Adrenal gland (tissue), 12 donors: Measurements from ENCODE around the gene SYNJ2. TPM values are rescaled to one million over a fixed set of nuclear protein-coding genes. Genes with fewer than 3 reads are reported as not detected.

Experiments used
- DNase-seq, 7 donors: peaks; one replicate each; pipeline ENCODE4 v3.0.0-alpha.2; 2019 to 2020
- H3K27ac ChIP-seq, 5 donors: fragments of 200-600 bp; sonication (generic) in 4 of 5; 1 replicate in 3 of 5; 2 replicates in 2 of 5; pipeline versions ENCODE4 v1.5.1 to v1.8.0; 2016 to 2020; ENCODE audit warnings: mild to moderate bottlenecking in 1 of 5
- H3K27me3 ChIP-seq: fragments of 200-600 bp; 2 replicates; pipeline ENCODE4 v1.8.0; 2021
- H3K36me3 ChIP-seq, 2 donors: fragments of 200-600 bp; replicated peaks in 1 of 2; 1 replicate in 1 of 2; 2 replicates in 1 of 2; pipeline versions ENCODE4 v1.5.1 to v1.8.0; 2018 to 2022
- H3K4me1 ChIP-seq, 2 donors: fragments of 200-600 bp; replicated peaks in 1 of 2; 1 replicate in 1 of 2; 2 replicates in 1 of 2; pipeline versions ENCODE4 v1.5.1 to v1.8.0; 2018 to 2021
- H3K4me3 ChIP-seq, 4 donors: fragments of 200-600 bp; sonication (generic) in 3 of 4; one replicate each; pipeline ENCODE4 v1.5.1; 2016 to 2018
- H3K9me3 ChIP-seq, 3 donors: fragments of 200-600 bp; sonication (generic) in 1 of 3; replicated peaks in 1 of 3; 1 replicate in 2 of 3; 2 replicates in 1 of 3; pipeline versions ENCODE4 v1.5.1 to v1.8.0; 2016 to 2021
- POLR2A ChIP-seq, 2 donors: fragments of 450-650 bp; IDR thresholded peaks; one replicate each; pipeline ENCODE4 v1.6.1; 2017; ENCODE audit warnings: antibody characterized with exemption in 2 of 2, mild to moderate bottlenecking in 2 of 2, moderate library complexity in 1 of 2
- WGBS, 4 donors: extraction: QIAGEN DNeasy Blood & Tissue Kit in 2 of 4; methylation state at CpG; one replicate each; pipeline versions ENCODE4 v1.1.5 to v1.1.7; 2013 to 2017; 5-methylcytosine and 5-hydroxymethylcytosine counted together
- intact Hi-C, 2 donors: fragments of 100-400 bp; cut with DNase I; formaldehyde crosslinking; loops; one replicate each; pipeline versions ENCODE4 v1.14.1 to v1.15.0; 2022 to 2023
- polyA plus RNA-seq, 3 donors: library from polyadenylated mRNA; stranded (reverse); fragments of 200-250 nt in 2 of 3; fragments of 350-450 nt in 1 of 3; fragmentation: Illumina TruSeq in 1 of 3; extraction: RNeasy Lipid Tissue Mini Kit (QIAGEN cat#74804) in 1 of 3; gene quantifications; one replicate each; pipeline ENCODE4 v1.2.3, GENCODE V29; 2013 to 2014
- total RNA-seq, 9 donors: library from RNA; depleted of rRNA in 4 of 9; stranded (reverse); fragments of >200 nt in 4 of 9; fragments of 120-200 nt in 1 of 9; fragmentation: NEBNext Ultra II Directional in 1 of 9; extraction: Animal tissue kit (Norgen Biotek cat#: 25700) in 1 of 9; gene quantifications; one replicate each; pipeline versions ENCODE4 v1.1.0 to v1.2.4, GENCODE V29; 2013 to 2023
- TF ChIP-seq, protein P1 (sequence below), 6 experiments: fragments of 450-650 bp in 4 of 6; fragments of 200-600 bp in 2 of 6; sonication (generic) in 1 of 6; IDR thresholded peaks; 1 replicate in 5 of 6; 2 replicates in 1 of 6; pipeline versions ENCODE4 v1.5.1 to v1.8.0; 2016 to 2021; ENCODE audit warnings: antibody characterized with exemption in 6 of 6, mild to moderate bottlenecking in 2 of 6, moderate library complexity in 1 of 6
- donor health status: healthy with polysubstance abuse.
- donor health status: Bipolar disorder and iron deficiency.
- donor health status: DM: yes; HTN: yes; CAD: no.
- donor health status: DM: no; HTN: no; CAD: no.
- donor health status: DM: no; HTN: no; CAD: no.
- donor health status: DM: yes; HTN: yes; CAD: no.

The SYNJ2 gene
- total and polyA plus RNA-seq, 12 donors, result 1.6 to 20.5 (median 12.8) TPM

- TF ChIP-seq POLR2A (IDR thresholded peaks at IDR 0.05), result no peak
- TF ChIP-seq, protein P1, sequence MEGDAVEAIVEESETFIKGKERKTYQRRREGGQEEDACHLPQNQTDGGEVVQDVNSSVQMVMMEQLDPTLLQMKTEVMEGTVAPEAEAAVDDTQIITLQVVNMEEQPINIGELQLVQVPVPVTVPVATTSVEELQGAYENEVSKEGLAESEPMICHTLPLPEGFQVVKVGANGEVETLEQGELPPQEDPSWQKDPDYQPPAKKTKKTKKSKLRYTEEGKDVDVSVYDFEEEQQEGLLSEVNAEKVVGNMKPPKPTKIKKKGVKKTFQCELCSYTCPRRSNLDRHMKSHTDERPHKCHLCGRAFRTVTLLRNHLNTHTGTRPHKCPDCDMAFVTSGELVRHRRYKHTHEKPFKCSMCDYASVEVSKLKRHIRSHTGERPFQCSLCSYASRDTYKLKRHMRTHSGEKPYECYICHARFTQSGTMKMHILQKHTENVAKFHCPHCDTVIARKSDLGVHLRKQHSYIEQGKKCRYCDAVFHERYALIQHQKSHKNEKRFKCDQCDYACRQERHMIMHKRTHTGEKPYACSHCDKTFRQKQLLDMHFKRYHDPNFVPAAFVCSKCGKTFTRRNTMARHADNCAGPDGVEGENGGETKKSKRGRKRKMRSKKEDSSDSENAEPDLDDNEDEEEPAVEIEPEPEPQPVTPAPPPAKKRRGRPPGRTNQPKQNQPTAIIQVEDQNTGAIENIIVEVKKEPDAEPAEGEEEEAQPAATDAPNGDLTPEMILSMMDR (IDR thresholded peaks at IDR 0.05), result no peak
- DNase-seq, result peak in 1 of 7 donors; percentile 12
- Histone ChIP-seq H3K9me3 (no peaks in the 10 kb centered on the region), H3K4me1 (peaks cover 0 to 12% of the 10 kb centered on the region in 2 donors), H3K4me3 (no peak overlapping the region), H3K27ac (peak overlapping the region in 1 of 5 donors; percentile 38), H3K36me3 (no peaks in the 10 kb centered on the region), H3K27me3 (no peaks in the 10 kb centered on the region)
- intact Hi-C loops, result no loop called here
- 87 to 100% (median 95%) methylated on average over 8 to 13 of the region's 13 CpGs for WGBS, 4 donors
Observed at GRCh38 chr6:158017621-158018040, 36.0 kb downstream of the SYNJ2 start.

DNA sequence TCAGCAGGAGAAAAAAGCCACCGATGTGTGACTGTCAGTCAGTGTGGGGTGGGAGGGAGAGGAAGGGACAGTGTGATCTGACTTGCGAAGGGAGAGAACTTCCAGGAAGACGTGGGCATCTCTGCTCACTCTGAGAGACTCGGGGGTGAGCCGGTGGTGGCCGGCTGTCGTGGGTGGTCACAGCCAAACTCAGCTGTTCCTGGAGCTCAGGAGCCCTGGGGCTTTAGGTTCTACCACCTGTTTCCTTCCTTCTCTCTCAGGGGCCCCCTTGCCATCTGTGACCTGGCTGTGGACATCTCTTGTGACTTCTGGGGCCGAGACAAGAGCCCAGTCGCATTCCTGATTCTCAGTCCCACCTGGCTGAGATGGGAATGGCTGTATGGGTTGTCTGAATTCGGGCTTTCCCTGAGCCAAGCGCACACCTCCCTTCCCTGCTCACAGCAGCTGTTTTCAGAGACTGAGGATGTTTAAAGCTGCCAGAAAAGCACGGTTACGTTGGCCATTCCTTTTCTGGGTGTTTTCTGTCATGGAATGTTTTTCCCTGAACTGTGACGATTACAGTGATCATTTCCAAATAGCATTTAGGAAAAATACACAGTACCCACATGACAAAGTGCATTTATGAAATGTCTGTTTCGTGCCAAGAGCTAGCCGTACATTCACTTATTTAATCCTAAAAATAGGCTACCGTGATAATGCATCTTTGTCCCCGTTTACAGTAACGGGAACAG is 36.5 kb downstream of the SYNJ2 start:
- H3K27me3 ChIP-seq, result no peaks in the 10 kb centered on the region
- peak overlapping the region in 2 of 5 donors; percentile 38 to 64 for H3K27ac ChIP-seq
- intact Hi-C loops, result no loop called here
- H3K4me3 ChIP-seq, result no peak overlapping the region
- H3K36me3 ChIP-seq, result no peaks in the 10 kb centered on the region
- no peaks in the 10 kb centered on the region for H3K9me3 ChIP-seq
- 81 to 87% (median 83%) methylated on average over 14 to 19 of the region's 19 CpGs for WGBS, 4 donors
- peaks cover 0 to 12% of the 10 kb centered on the region in 2 donors for H3K4me1 ChIP-seq
- TF ChIP-seq, protein P1 (IDR thresholded peaks at IDR 0.05), result no peak
- TF ChIP-seq POLR2A (IDR thresholded peaks at IDR 0.05), result no peak
- no peak for DNase-seq

DNA sequence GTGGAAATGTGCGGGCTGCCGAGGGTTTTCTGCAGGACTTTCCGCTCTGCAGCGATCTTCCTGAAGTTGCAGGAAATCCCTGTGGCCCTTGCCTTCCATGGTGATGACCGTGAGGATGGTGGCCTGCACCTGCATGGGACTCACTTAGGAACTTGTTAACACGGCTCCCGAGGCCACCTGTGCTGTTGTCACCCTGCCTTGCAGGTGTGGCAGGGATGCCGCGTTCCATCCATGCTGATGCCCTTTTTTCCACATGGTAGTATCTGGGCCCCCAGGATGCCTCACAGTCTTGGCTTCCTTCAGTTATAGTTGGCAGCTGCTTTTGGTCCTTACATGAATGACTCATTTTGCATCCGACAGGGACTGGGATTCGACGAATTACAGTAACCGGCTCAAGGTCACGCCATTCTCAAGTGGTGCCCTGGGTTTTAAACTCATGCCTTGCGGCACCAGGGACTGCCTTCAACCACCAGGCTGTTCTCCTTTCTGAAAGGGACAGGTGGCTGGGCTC is 37.2 kb downstream of the SYNJ2 start:
- no peak for TF ChIP-seq POLR2A (IDR thresholded peaks at IDR 0.05)
- TF ChIP-seq, protein P1 (IDR thresholded peaks at IDR 0.05), result peak in 1 of 6 experiments; percentile 9
- H3K27ac ChIP-seq, result peak overlapping the region in 2 of 5 donors; percentile 7 to 64
- H3K36me3 ChIP-seq, result no peaks in the 10 kb centered on the region
- peak in 6 of 7 donors; percentile 65 to 79 (median 76) for DNase-seq
- intact Hi-C loops, result no loop called here
- no peak overlapping the region for H3K4me3 ChIP-seq
- H3K9me3 ChIP-seq, result no peaks in the 10 kb centered on the region
- 58 to 64% (median 61%) methylated on average over 12 to 15 of the region's 15 CpGs for WGBS, 4 donors
- H3K4me1 ChIP-seq, result peaks cover 0 to 12% of the 10 kb centered on the region in 2 donors
- H3K27me3 ChIP-seq, result no peaks in the 10 kb centered on the region

GRCh38 chr6:158019416-158019815 is 37.8 kb downstream of the SYNJ2 start:
- peak overlapping the region in 1 of 5 donors; percentile 7 for H3K27ac ChIP-seq
- H3K27me3 ChIP-seq, result no peaks in the 10 kb centered on the region
- TF ChIP-seq POLR2A (IDR thresholded peaks at IDR 0.05), result no peak
- TF ChIP-seq, protein P1 (IDR thresholded peaks at IDR 0.05), result no peak
- intact Hi-C loops, result no loop called here
- H3K36me3 ChIP-seq, result no peaks in the 10 kb centered on the region
- H3K9me3 ChIP-seq, result no peaks in the 10 kb centered on the region
- WGBS, 4 donors, result 87 to 94% (median 93%) methylated on average over 5 to 8 of the region's 8 CpGs
- peaks cover 0 to 12% of the 10 kb centered on the region in 2 donors for H3K4me1 ChIP-seq
- H3K4me3 ChIP-seq, result no peak overlapping the region
- no peak for DNase-seq
